Loucy (cell line): Measurements from ENCODE around the gene WDR83.
A peak's percentile ranks its signal among the peaks of the same experiment; 100 is the strongest.

Source experiments
- H2AFZ ChIP-seq: fragments of 200-600 bp; sonication (generic); 2 replicates; pipeline ENCODE4 v1.6.0; 2016; ENCODE audit warnings: antibody characterized with exemption, mild to moderate bottlenecking, low read length, moderate library complexity
- H3F3A ChIP-seq: fragments of 200-600 bp; 2 replicates; pipeline ENCODE4 v1.6.0; 2016; ENCODE audit warnings: antibody characterized with exemption, low read depth, mild to moderate bottlenecking
- H3K27me3 ChIP-seq: fragments of 200-600 bp; sonication (generic); 2 replicates; pipeline ENCODE4 v1.6.1; 2014; ENCODE audit warnings: low read length, mild to moderate bottlenecking; ENCODE audit not compliant: insufficient read depth, poor library complexity, severe bottlenecking
- H3K36me3 ChIP-seq: fragments of 200-600 bp; sonication (generic); 2 replicates; pipeline ENCODE4 v1.6.1; 2016; ENCODE audit warnings: low read length; ENCODE audit not compliant: insufficient read depth
- H3K4me1 ChIP-seq: fragments of 200-600 bp; sonication (generic); 2 replicates; pipeline ENCODE4 v1.5.1; 2014; ENCODE audit warnings: low read length, mild to moderate bottlenecking; ENCODE audit not compliant: insufficient read depth, poor library complexity, severe bottlenecking
- H3K4me2 ChIP-seq: fragments of 200-600 bp; sonication (generic); 2 replicates; pipeline ENCODE4 v1.6.0; 2014; ENCODE audit warnings: antibody characterized with exemption, low read length, low read depth, mild to moderate bottlenecking; ENCODE audit not compliant: poor library complexity, severe bottlenecking
- H3K4me3 ChIP-seq: fragments of 200-600 bp; sonication (generic); 2 replicates; pipeline ENCODE4 v1.5.1; 2014; ENCODE audit warnings: low read length, mild to moderate bottlenecking, mixed read lengths; ENCODE audit not compliant: poor library complexity, severe bottlenecking
- H3K79me2 ChIP-seq: fragments of 200-600 bp; sonication (generic); 2 replicates; pipeline ENCODE4 v1.6.1; 2014; ENCODE audit warnings: low read length; ENCODE audit not compliant: insufficient read depth
- H3K9ac ChIP-seq: fragments of 200-600 bp; sonication (generic); 2 replicates; pipeline ENCODE4 v1.6.0; 2014; ENCODE audit warnings: mild to moderate bottlenecking, low read depth, low read length, moderate library complexity; ENCODE audit not compliant: poor library complexity, severe bottlenecking
- H3K9me2 ChIP-seq: fragments of 200-600 bp; sonication (generic); replicated peaks from 2 replicates; pipeline ENCODE4 v1.6.1; 2016; ENCODE audit warnings: low read depth, low read length, mixed read lengths
- H3K9me3 ChIP-seq: fragments of 200-600 bp; sonication (generic); 2 replicates; pipeline ENCODE4 v1.6.1; 2014; ENCODE audit warnings: mild to moderate bottlenecking, antibody characterized with exemption, low read length, low read depth; ENCODE audit not compliant: insufficient read depth
- H4K20me1 ChIP-seq: fragments of 200-600 bp; sonication (generic); 2 replicates; pipeline ENCODE4 v1.6.0; 2014; ENCODE audit warnings: antibody characterized with exemption, low read length, mild to moderate bottlenecking; ENCODE audit not compliant: insufficient read depth, poor library complexity, severe bottlenecking
- EZH2phosphoT487 ChIP-seq: fragments of 200-600 bp; IDR thresholded peaks from 2 replicates; pipeline ENCODE4 v1.6.1; 2018; ENCODE audit warnings: antibody characterized with exemption, mild to moderate bottlenecking, moderate library complexity, borderline replicate concordance
- TF ChIP-seq, protein P1 (sequence below): fragments of 200-600 bp; sonication (generic); conservative IDR thresholded peaks from 2 replicates; pipeline ENCODE4 v1.5.1; 2014; ENCODE audit warnings: mild to moderate bottlenecking, antibody characterized with exemption, low read length

Gene WDR83

DNA sequence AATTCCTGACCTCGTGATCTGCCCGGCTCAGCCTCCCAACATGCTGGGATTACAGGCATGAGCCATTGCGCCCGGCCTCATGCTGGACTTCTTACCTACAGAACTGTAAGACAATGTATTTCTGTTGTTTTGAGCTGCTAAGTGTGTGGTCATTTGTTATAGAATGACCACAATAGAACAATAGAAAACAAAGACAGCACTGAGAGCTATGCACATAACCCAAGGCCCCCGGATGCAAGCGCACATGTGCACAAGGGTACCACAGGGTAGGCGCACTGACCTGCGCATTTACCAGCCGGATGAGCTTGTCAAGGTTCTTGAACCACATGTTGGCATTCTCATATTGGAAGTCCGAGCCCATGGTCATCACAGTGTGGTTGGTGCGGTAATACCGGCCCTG is 5.6 kb upstream of the WDR83 start:
- TF ChIP-seq EZH2phosphoT487: no peak
- TF ChIP-seq, protein P1, sequence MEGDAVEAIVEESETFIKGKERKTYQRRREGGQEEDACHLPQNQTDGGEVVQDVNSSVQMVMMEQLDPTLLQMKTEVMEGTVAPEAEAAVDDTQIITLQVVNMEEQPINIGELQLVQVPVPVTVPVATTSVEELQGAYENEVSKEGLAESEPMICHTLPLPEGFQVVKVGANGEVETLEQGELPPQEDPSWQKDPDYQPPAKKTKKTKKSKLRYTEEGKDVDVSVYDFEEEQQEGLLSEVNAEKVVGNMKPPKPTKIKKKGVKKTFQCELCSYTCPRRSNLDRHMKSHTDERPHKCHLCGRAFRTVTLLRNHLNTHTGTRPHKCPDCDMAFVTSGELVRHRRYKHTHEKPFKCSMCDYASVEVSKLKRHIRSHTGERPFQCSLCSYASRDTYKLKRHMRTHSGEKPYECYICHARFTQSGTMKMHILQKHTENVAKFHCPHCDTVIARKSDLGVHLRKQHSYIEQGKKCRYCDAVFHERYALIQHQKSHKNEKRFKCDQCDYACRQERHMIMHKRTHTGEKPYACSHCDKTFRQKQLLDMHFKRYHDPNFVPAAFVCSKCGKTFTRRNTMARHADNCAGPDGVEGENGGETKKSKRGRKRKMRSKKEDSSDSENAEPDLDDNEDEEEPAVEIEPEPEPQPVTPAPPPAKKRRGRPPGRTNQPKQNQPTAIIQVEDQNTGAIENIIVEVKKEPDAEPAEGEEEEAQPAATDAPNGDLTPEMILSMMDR: no peak
- H3K36me3 ChIP-seq: peaks cover 4% of the 10 kb centered on the region; the same call in 1 of the 2 replicates

DNA sequence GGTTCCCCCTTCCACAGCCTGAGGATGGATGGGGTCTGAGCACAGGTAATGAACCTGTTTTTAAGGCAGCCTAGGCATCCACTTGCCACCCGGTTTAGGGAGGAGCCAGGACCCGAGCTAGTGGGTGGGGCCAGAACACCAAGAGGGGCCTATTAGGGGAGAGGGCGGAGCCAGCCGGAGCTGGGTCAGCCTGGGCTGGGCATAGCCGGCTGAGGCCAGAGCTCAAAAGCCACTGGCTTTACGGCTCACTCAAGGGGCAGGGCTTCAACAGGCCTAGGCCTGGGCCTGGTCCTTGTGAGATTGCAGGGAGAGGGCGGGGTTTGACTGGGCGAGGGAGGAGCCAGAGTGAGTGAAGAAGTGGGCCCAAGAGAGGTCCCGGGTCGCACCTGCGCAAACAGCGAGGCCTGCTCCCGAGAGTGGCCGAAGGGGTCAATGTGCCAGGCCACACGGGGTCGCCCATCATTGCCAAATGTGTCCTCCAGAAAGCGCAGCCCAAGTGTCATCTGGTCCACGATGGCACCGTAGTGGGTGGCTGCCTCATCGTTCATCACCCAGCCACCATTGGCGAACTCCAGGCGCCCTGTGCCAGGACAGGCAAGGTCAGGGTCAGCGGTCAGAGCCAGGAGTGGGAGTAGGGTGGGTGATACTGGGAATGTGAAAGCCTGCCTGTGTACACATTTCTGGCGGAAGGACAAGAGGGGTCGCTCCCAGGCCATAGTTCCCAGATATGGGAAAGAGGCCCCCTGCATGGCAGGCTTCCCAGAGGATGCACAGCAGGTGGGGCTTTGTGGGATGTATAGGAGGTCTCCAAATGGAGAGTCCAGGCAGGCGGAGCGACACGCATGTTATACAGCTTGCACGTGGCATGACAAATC is 2.0 kb upstream of the WDR83 start:
- Histone ChIP-seq H3K9me3 (no peaks in the 10 kb centered on the region), H3K9ac (no peak overlapping the region), H2AFZ (no peak overlapping the region), H3K4me3 (no peak overlapping the region), H3K36me3 (peaks cover 4% of the 10 kb centered on the region; the same call in 1 of the 2 replicates), H4K20me1 (peaks cover 13% of the 10 kb centered on the region), H3K79me2 (peaks cover 27% of the 10 kb centered on the region), H3K9me2 (no peaks in the 10 kb centered on the region), H3F3A (no peaks in the 10 kb centered on the region), H3K27me3 (no peaks in the 10 kb centered on the region), H3K4me1 (peaks cover 25% of the 10 kb centered on the region), H3K4me2 (no peak overlapping the region)
- TF ChIP-seq, protein P1: no peak
- no peak for TF ChIP-seq EZH2phosphoT487

More for the DNA sequence above, 5.6 kb upstream of the WDR83 start:
- Histone ChIP-seq H4K20me1 (no peaks in the 10 kb centered on the region), H3F3A (no peaks in the 10 kb centered on the region), H3K9ac (no peak overlapping the region), H3K79me2 (peaks cover under 1% of the 10 kb centered on the region; the same call in 1 of the 2 replicates), H3K4me2 (no peak overlapping the region), H3K27me3 (no peaks in the 10 kb centered on the region), H3K9me3 (no peaks in the 10 kb centered on the region), H3K9me2 (no peaks in the 10 kb centered on the region), H3K4me1 (peaks cover 5% of the 10 kb centered on the region), H3K4me3 (no peak overlapping the region), H2AFZ (no peak overlapping the region)

DNA sequence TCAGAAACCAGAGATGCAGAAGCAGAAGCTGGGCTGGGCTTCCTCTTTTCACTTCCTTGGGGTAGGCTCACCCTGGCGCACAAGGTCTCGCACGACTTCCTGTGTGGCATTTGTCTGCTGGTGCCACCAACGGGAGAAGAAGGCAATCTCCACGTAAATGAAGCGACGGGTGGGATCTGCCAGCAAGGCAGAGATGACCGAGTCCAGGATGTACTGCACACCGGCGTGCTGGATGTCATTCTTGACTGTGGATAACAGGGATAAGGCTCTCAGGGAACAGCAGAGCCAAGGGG is 1.4 kb upstream of the WDR83 start:
- TF ChIP-seq, protein P1: no peak
- no peak for TF ChIP-seq EZH2phosphoT487
- H3K9ac ChIP-seq: peak overlapping the region; percentile 86

More for the DNA sequence above, 1.4 kb upstream of the WDR83 start:
- Histone ChIP-seq H3K4me2 (peak overlapping the region; percentile 90), H3K79me2 (peaks cover 32% of the 10 kb centered on the region), H3K36me3 (peaks cover 4% of the 10 kb centered on the region; the same call in 1 of the 2 replicates), H3K4me3 (no peak overlapping the region), H4K20me1 (peaks cover 13% of the 10 kb centered on the region), H3K27me3 (no peaks in the 10 kb centered on the region), H3K9me3 (no peaks in the 10 kb centered on the region), H3K4me1 (peaks cover 25% of the 10 kb centered on the region), H3F3A (no peaks in the 10 kb centered on the region), H2AFZ (no peak overlapping the region), H3K9me2 (no peaks in the 10 kb centered on the region)
